ENCODE results near the gene NME8. TPM values are rescaled to one million over a fixed set of nuclear protein-coding genes. Genes with fewer than 3 reads are reported as not detected.
"Not testable (repeated sequence)": the region's sequence is repeated elsewhere in the genome, so short reads cannot be mapped to it uniquely, and the experiment has no call there.

The NME8 gene
- total and polyA plus RNA-seq, 2 experiments from 2014 or later: 0.14 to 1.3 TPM

DNA sequence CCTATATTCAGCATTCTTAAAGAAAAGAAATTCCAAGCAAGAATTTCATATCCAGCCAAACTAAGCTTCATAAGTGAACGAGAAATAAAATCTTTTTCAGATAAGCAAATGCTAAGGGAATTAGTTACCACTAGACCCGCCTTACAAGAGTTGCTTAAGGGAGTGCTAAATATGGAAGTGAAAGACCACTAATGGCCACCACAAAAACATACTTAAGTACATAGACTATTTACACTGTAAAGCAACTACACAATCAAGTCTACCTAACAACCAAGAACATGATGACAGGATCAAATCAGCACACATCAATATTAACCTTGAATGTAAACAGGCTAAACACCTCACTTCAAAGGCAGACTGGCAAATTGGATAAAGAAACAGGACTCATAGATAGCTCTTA, 42.2 kb upstream of the NME8 start:
- no peaks in the 10 kb centered on the region for H3K9me2 ChIP-seq (ENCODE audit: insufficient read depth)
- no peak overlapping the region for H2AFZ ChIP-seq
- no peaks in the 10 kb centered on the region for H3F3A ChIP-seq (replicated peaks; ENCODE audit: low read depth)
- H4K20me1 ChIP-seq (replicated peaks; ENCODE audit: insufficient read depth): no peaks in the 10 kb centered on the region
- H3K27ac Mint-ChIP-seq: no peak overlapping the region
- H3K4me1 ChIP-seq (ENCODE audit: insufficient read depth): no peaks in the 10 kb centered on the region
- H3K4me2 ChIP-seq: no peak overlapping the region
- DNase-seq (ENCODE audit: low spot score): no peak
- no peaks in the 10 kb centered on the region for H3K36me3 ChIP-seq (ENCODE audit: insufficient read depth)
- peaks cover 3% of the 10 kb centered on the region; the same call in 1 of the 3 replicates for H3K4me1 Mint-ChIP-seq
- H3K9me3 Mint-ChIP-seq: no peaks in the 10 kb centered on the region; the same call in 2 of the 3 replicates
- H3K27ac ChIP-seq (ENCODE audit: low read depth): no peak overlapping the region
- no peak for ATAC-seq
- no peaks in the 10 kb centered on the region for H3K27me3 Mint-ChIP-seq (ENCODE audit: insufficient read depth, low read depth, poor library complexity)
- no peak overlapping the region for H3K4me3 Mint-ChIP-seq
- H3K4me3 ChIP-seq: no peak overlapping the region
- H3K79me2 ChIP-seq (replicated peaks; ENCODE audit: insufficient read depth): no peaks in the 10 kb centered on the region
- H3K27me3 ChIP-seq (ENCODE audit: insufficient read depth): no peaks in the 10 kb centered on the region
- H3K36me3 Mint-ChIP-seq (ENCODE audit: low read depth): no peaks in the 10 kb centered on the region
- TF ChIP-seq, protein P1, sequence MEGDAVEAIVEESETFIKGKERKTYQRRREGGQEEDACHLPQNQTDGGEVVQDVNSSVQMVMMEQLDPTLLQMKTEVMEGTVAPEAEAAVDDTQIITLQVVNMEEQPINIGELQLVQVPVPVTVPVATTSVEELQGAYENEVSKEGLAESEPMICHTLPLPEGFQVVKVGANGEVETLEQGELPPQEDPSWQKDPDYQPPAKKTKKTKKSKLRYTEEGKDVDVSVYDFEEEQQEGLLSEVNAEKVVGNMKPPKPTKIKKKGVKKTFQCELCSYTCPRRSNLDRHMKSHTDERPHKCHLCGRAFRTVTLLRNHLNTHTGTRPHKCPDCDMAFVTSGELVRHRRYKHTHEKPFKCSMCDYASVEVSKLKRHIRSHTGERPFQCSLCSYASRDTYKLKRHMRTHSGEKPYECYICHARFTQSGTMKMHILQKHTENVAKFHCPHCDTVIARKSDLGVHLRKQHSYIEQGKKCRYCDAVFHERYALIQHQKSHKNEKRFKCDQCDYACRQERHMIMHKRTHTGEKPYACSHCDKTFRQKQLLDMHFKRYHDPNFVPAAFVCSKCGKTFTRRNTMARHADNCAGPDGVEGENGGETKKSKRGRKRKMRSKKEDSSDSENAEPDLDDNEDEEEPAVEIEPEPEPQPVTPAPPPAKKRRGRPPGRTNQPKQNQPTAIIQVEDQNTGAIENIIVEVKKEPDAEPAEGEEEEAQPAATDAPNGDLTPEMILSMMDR (conservative IDR thresholded peaks at IDR 0.05; ENCODE audit: low read depth in 2 of 2): no peak
- TF ChIP-seq ZNF331 (CRISPR knock-in tag; IDR thresholded peaks at IDR 0.05; ENCODE audit: low read depth): no peak
- no peak for TF ChIP-seq POLR2AphosphoS5 (IDR thresholded peaks at IDR 0.05; ENCODE audit: low read depth)
- TF ChIP-seq, protein P2, sequence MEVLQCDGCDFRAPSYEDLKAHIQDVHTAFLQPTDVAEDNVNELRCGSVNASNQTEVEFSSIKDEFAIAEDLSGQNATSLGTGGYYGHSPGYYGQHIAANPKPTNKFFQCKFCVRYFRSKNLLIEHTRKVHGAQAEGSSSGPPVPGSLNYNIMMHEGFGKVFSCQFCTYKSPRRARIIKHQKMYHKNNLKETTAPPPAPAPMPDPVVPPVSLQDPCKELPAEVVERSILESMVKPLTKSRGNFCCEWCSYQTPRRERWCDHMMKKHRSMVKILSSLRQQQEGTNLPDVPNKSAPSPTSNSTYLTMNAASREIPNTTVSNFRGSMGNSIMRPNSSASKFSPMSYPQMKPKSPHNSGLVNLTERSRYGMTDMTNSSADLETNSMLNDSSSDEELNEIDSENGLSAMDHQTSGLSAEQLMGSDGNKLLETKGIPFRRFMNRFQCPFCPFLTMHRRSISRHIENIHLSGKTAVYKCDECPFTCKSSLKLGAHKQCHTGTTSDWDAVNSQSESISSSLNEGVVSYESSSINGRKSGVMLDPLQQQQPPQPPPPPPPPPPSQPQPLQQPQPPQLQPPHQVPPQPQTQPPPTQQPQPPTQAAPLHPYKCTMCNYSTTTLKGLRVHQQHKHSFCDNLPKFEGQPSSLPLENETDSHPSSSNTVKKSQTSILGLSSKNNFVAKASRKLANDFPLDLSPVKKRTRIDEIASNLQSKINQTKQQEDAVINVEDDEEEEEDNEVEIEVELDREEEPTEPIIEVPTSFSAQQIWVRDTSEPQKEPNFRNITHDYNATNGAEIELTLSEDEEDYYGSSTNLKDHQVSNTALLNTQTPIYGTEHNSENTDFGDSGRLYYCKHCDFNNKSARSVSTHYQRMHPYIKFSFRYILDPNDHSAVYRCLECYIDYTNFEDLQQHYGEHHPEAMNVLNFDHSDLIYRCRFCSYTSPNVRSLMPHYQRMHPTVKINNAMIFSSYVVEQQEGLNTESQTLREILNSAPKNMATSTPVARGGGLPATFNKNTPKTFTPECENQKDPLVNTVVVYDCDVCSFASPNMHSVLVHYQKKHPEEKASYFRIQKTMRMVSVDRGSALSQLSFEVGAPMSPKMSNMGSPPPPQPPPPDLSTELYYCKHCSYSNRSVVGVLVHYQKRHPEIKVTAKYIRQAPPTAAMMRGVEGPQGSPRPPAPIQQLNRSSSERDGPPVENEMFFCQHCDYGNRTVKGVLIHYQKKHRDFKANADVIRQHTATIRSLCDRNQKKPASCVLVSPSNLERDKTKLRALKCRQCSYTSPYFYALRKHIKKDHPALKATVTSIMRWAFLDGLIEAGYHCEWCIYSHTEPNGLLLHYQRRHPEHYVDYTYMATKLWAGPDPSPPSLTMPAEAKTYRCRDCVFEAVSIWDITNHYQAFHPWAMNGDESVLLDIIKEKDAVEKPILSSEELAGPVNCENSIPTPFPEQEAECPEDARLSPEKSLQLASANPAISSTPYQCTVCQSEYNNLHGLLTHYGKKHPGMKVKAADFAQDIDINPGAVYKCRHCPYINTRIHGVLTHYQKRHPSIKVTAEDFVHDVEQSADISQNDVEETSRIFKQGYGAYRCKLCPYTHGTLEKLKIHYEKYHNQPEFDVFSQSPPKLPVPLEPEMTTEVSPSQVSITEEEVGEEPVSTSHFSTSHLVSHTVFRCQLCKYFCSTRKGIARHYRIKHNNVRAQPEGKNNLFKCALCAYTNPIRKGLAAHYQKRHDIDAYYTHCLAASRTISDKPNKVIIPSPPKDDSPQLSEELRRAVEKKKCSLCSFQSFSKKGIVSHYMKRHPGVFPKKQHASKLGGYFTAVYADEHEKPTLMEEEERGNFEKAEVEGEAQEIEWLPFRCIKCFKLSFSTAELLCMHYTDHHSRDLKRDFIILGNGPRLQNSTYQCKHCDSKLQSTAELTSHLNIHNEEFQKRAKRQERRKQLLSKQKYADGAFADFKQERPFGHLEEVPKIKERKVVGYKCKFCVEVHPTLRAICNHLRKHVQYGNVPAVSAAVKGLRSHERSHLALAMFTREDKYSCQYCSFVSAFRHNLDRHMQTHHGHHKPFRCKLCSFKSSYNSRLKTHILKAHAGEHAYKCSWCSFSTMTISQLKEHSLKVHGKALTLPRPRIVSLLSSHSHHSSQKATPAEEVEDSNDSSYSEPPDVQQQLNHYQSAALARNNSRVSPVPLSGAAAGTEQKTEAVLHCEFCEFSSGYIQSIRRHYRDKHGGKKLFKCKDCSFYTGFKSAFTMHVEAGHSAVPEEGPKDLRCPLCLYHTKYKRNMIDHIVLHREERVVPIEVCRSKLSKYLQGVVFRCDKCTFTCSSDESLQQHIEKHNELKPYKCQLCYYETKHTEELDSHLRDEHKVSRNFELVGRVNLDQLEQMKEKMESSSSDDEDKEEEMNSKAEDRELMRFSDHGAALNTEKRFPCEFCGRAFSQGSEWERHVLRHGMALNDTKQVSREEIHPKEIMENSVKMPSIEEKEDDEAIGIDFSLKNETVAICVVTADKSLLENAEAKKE (CRISPR knock-in tag; IDR thresholded peaks at IDR 0.05): no peak
- TF ChIP-seq NANOG (IDR thresholded peaks at IDR 0.05; ENCODE audit: borderline replicate concordance): no peak
- no peak for TF ChIP-seq JUNB (IDR thresholded peaks at IDR 0.05; ENCODE audit: unreplicated experiment)
- TF ChIP-seq STAT1 (IDR thresholded peaks at IDR 0.05; ENCODE audit: unreplicated experiment): no peak

DNA sequence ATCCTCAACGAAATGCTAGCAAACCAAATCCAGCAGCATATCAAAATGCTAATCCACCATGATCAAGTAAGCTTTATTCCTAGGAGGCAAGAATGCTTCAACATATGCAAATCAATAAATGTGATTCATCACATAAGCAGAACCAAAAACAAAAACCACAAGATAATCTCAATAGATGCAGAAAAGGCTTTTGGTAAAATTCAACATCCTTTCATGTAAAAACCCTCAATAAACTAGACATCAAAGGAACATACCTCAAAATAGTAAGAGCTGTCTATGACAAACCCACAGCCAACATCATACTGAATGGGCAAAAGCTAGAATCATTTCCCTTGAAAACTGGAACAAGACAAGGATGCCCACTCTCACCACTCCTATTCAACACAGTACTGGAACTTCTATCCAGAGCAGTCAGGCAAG, 36.2 kb upstream of the NME8 start:
- peaks cover 19% of the 10 kb centered on the region; the same call in 2 of the 3 replicates for H3K4me1 Mint-ChIP-seq
- H4K20me1 ChIP-seq (replicated peaks; ENCODE audit: insufficient read depth); H3K36me3 Mint-ChIP-seq (ENCODE audit: low read depth); H3K9me2 ChIP-seq (ENCODE audit: insufficient read depth); H3K27ac Mint-ChIP-seq; H3K4me1 ChIP-seq (ENCODE audit: insufficient read depth); H3K27me3 Mint-ChIP-seq (ENCODE audit: insufficient read depth, low read depth, poor library complexity); DNase-seq (ENCODE audit: low spot score); H3K4me3 Mint-ChIP-seq; H3K79me2 ChIP-seq (replicated peaks; ENCODE audit: insufficient read depth); H3K27ac ChIP-seq (ENCODE audit: low read depth); H3K9me3 Mint-ChIP-seq; H2AFZ ChIP-seq; H3K36me3 ChIP-seq (ENCODE audit: insufficient read depth); H3F3A ChIP-seq (replicated peaks; ENCODE audit: low read depth); H3K4me3 ChIP-seq; H3K27me3 ChIP-seq (ENCODE audit: insufficient read depth); H3K4me2 ChIP-seq; ATAC-seq: not testable (repeated sequence)

Measured in GM23338 (cell line).